Endothelial cell of coronary artery (primary cell): ENCODE measurements around the gene IGSF5. TPM values are rescaled to one million over a fixed set of nuclear protein-coding genes. Genes with fewer than 3 reads are reported as not detected.

Experiments
- total RNA-seq: library from RNA; depleted of rRNA; stranded (reverse); fragments of >200 nt; gene quantifications from 2 replicates; pipeline ENCODE4 v1.2.3, GENCODE V29; 2014

The IGSF5 gene
- total RNA-seq = not detected in 2 replicates

GRCh38 chr21:39744883-39745282 lies at the start of gene IGSF5:
Gene IGSF5, plus strand, starts transcription at chr21:39745183. Its CDS starts 327 bp downstream, at chr21:39745510.

Other genes starting within 250 kb of the IGSF5 start
- gene B3GALT5, start 132.2 kb upstream of the IGSF5 start, total RNA-seq = not detected in 2 replicates
- gene PCP4, start 122.3 kb downstream of the IGSF5 start, total RNA-seq = not detected in 2 replicates